A673 (cell line): Measurements from ENCODE around the gene CEP112. TPM values are rescaled to one million over a fixed set of nuclear protein-coding genes. Genes with fewer than 3 reads are reported as not detected.

ENCODE experiments used
- BruUV-seq: library from RNA; stranded (reverse); fragments of 400-500 nt; replicated peaks from 2 replicates; lab custom pipeline; 2021; lab: Mats Ljungman, UMichigan
- CTCF ChIA-PET: fragments of 300-600 bp; sonication (Branson Sonifier 250); formaldehyde crosslinking; loops from one replicate; lab custom pipeline; 2022; ENCODE audit warnings: antibody characterized with exemption; lab: Charles Lee
- POLR2A ChIA-PET: fragments of 300-600 bp; sonication (Branson Sonifier 250); formaldehyde crosslinking; loops from one replicate; lab custom pipeline; 2022; ENCODE audit warnings: antibody characterized with exemption; ENCODE audit not compliant: low non-redundant PET; lab: Charles Lee
- DNase-seq: peaks from one replicate; pipeline ENCODE4 v3.0.0-alpha.2; 2015; ENCODE audit warnings: low spot score
- H3K27ac ChIP-seq: fragments of 200-600 bp; sonication (generic); 2 replicates; pipeline ENCODE4 v1.5.1; 2016; ENCODE audit warnings: mixed run types, low read depth, mild to moderate bottlenecking, mixed read lengths, antibody characterized with exemption, low read length; ENCODE audit not compliant: poor library complexity, severe bottlenecking
- H3K27me3 ChIP-seq: fragments of 200-600 bp; sonication (generic); replicated peaks from 2 replicates; pipeline ENCODE4 v1.6.1; 2017; ENCODE audit warnings: mixed run types, low read depth, mild to moderate bottlenecking, mixed read lengths, antibody characterized with exemption, low read length; ENCODE audit not compliant: insufficient read depth, poor library complexity
- H3K36me3 ChIP-seq: fragments of 200-600 bp; sonication (generic); 2 replicates; pipeline ENCODE4 v1.6.1; 2016; ENCODE audit warnings: mixed run types, mild to moderate bottlenecking, mixed read lengths, antibody characterized with exemption, low read length; ENCODE audit not compliant: insufficient read depth, poor library complexity, severe bottlenecking
- H3K4me1 ChIP-seq: fragments of 200-600 bp; sonication (generic); 2 replicates; pipeline ENCODE4 v1.6.1; 2017; ENCODE audit warnings: mixed run types, mild to moderate bottlenecking, mixed read lengths, antibody characterized with exemption, low read length; ENCODE audit not compliant: insufficient read depth, poor library complexity, severe bottlenecking
- H3K4me3 ChIP-seq: fragments of 200-600 bp; sonication (generic); 2 replicates; pipeline ENCODE4 v1.5.1; 2016; ENCODE audit warnings: low read depth, mixed run types, mild to moderate bottlenecking, mixed read lengths, low read length; ENCODE audit not compliant: poor library complexity, severe bottlenecking
- H3K9me3 ChIP-seq: fragments of 200-600 bp; sonication (generic); 2 replicates; pipeline ENCODE4 v1.6.1; 2016; ENCODE audit warnings: mixed run types, low read depth, mild to moderate bottlenecking, mixed read lengths, antibody characterized with exemption, low read length; ENCODE audit not compliant: poor library complexity, severe bottlenecking
- CTCF ChIP-seq: fragments of 300-800, 200-600 bp; sonication (generic); conservative IDR thresholded peaks from 2 replicates; pipeline ENCODE4 v1.5.1; 2017; ENCODE audit warnings: low read depth, mild to moderate bottlenecking, antibody characterized with exemption, low read length, moderate library complexity, mixed read lengths
- EZH2 ChIP-seq: fragments of 200-600 bp; sonication (generic); IDR thresholded peaks from 2 replicates; pipeline ENCODE4 v1.6.1; 2017; ENCODE audit warnings: borderline replicate concordance, low read depth, mild to moderate bottlenecking, mixed read lengths, antibody characterized with exemption, low read length; ENCODE audit not compliant: poor library complexity, severe bottlenecking
- intact Hi-C: fragments of 100-400 bp; cut with micrococcal nuclease; formaldehyde crosslinking; loops from one replicate; pipeline ENCODE4 v1.10.0; 2022; ENCODE audit not compliant: unreplicated experiment
- total RNA-seq: library from RNA; stranded (reverse); gene quantifications from 2 replicates; pipeline ENCODE4 v1.2.3, GENCODE V29; 2021

CEP112 gene
- total RNA-seq, 1 experiment from 2014 or later: 27.2 TPM

- H3K27me3 ChIP-seq: no peaks in the 10 kb centered on the region
- H3K4me1 ChIP-seq: peaks cover 7% of the 10 kb centered on the region
- intact Hi-C loops: no loop called here
- H3K4me3 ChIP-seq: no peak overlapping the region
- no TSS peak for BruUV-seq
- TF ChIP-seq CTCF (no peak), EZH2 (no peak)
- ChIA-PET POLR2A (no interaction called here), CTCF (no interaction called here)
- no peak overlapping the region for H3K27ac ChIP-seq
- DNase-seq: no peak
- H3K9me3 ChIP-seq: peaks cover 12% of the 10 kb centered on the region
- no peaks in the 10 kb centered on the region for H3K36me3 ChIP-seq
Observed at GRCh38 chr17:66089764-66090163, 102.2 kb downstream of the CEP112 start.

- no peak for DNase-seq
Observed at GRCh38 chr17:66088173-66088572, 103.8 kb downstream of the CEP112 start.

GRCh38 chr17:66087073-66087472 lies 104.9 kb downstream of the CEP112 start:
- TF ChIP-seq EZH2: no peak
- no peak for TF ChIP-seq CTCF
- CTCF ChIA-PET: no interaction called here
- intact Hi-C loops: no loop called here

More at GRCh38 chr17:66088173-66088572, 103.8 kb downstream of the CEP112 start:
- no peak for TF ChIP-seq CTCF
- TF ChIP-seq EZH2: no peak
- CTCF ChIA-PET: no interaction called here
- H3K9me3 ChIP-seq: peaks cover 12% of the 10 kb centered on the region
- H3K36me3 ChIP-seq: no peaks in the 10 kb centered on the region
- intact Hi-C loops: no loop called here
- H3K4me3 ChIP-seq: no peak overlapping the region
- H3K4me1 ChIP-seq: peaks cover 7% of the 10 kb centered on the region
- no peak overlapping the region for H3K27ac ChIP-seq
- BruUV-seq: no TSS peak
- no peaks in the 10 kb centered on the region for H3K27me3 ChIP-seq
- POLR2A ChIA-PET: no interaction called here

More at GRCh38 chr17:66087073-66087472, 104.9 kb downstream of the CEP112 start:
- POLR2A ChIA-PET: no interaction called here
- H3K4me1 ChIP-seq: peaks cover 7% of the 10 kb centered on the region
- no peak for DNase-seq
- H3K36me3 ChIP-seq: no peaks in the 10 kb centered on the region
- peaks cover 12% of the 10 kb centered on the region for H3K9me3 ChIP-seq
- BruUV-seq: no TSS peak
- H3K27me3 ChIP-seq: no peaks in the 10 kb centered on the region
- H3K27ac ChIP-seq: peak overlapping the region; percentile 8
- no peak overlapping the region for H3K4me3 ChIP-seq
